ENCODE results near the gene CDK13.

The CDK13 gene

GRCh38 chr7:39948375-39948955, 1.6 kb upstream of the CDK13 start:
- Histone ChIP-seq H3K9me3 (ENCODE audit: control insufficient read depth in 1 of 2, low read length in 2 of 2) (no peaks in the 10 kb centered on the region), H3K4me1 (ENCODE audit: control insufficient read depth in 1 of 2, insufficient read depth in 2 of 2, low read length in 2 of 2) (peaks cover 6 to 12% of the 10 kb centered on the region in 2 donors), H3K9ac (ENCODE audit: low read depth in 1 of 2, low read length in 2 of 2) (peak overlapping the region; percentile 90 to 93), H3K27me3 (ENCODE audit: control insufficient read depth in 1 of 2, insufficient read depth in 2 of 2, low read length in 2 of 2) (no peaks in the 10 kb centered on the region), H3K27ac (ENCODE audit: low read depth, low read length) (peak overlapping the region; percentile 97), H3K4me3 (ENCODE audit: low read depth in 1 of 2, low read length in 2 of 2) (peak overlapping the region; percentile 81 to 96), H3K36me3 (ENCODE audit: control insufficient read depth in 1 of 2, insufficient read depth in 2 of 2, low read length in 2 of 2) (no peaks in the 10 kb centered on the region)

GRCh38 chr7:39948956-39949928, 814 bp upstream of the CDK13 start:
- Histone ChIP-seq H3K9ac (ENCODE audit: low read depth in 1 of 2, low read length in 2 of 2) (peak overlapping the region; percentile 90 to 93), H3K27ac (ENCODE audit: low read depth, low read length) (peak overlapping the region; percentile 97), H3K9me3 (ENCODE audit: control insufficient read depth in 1 of 2, low read length in 2 of 2) (no peaks in the 10 kb centered on the region), H3K36me3 (ENCODE audit: control insufficient read depth in 1 of 2, insufficient read depth in 2 of 2, low read length in 2 of 2) (no peaks in the 10 kb centered on the region), H3K4me3 (ENCODE audit: low read depth in 1 of 2, low read length in 2 of 2) (peak overlapping the region; percentile 81 to 96), H3K4me1 (ENCODE audit: control insufficient read depth in 1 of 2, insufficient read depth in 2 of 2, low read length in 2 of 2) (peaks cover 12 to 18% of the 10 kb centered on the region in 2 donors), H3K27me3 (ENCODE audit: control insufficient read depth in 1 of 2, insufficient read depth in 2 of 2, low read length in 2 of 2) (no peaks in the 10 kb centered on the region)

- Histone ChIP-seq H3K4me3 (ENCODE audit: low read depth in 1 of 2, low read length in 2 of 2) (peak overlapping the region; percentile 96 to 98), H3K36me3 (ENCODE audit: control insufficient read depth in 1 of 2, insufficient read depth in 2 of 2, low read length in 2 of 2) (no peaks in the 10 kb centered on the region), H3K4me1 (ENCODE audit: control insufficient read depth in 1 of 2, insufficient read depth in 2 of 2, low read length in 2 of 2) (peaks cover 26 to 30% of the 10 kb centered on the region in 2 donors), H3K27ac (ENCODE audit: low read depth, low read length) (peak overlapping the region; percentile 97), H3K27me3 (ENCODE audit: control insufficient read depth in 1 of 2, insufficient read depth in 2 of 2, low read length in 2 of 2) (no peaks in the 10 kb centered on the region), H3K9me3 (ENCODE audit: control insufficient read depth in 1 of 2, low read length in 2 of 2) (no peaks in the 10 kb centered on the region), H3K9ac (ENCODE audit: low read depth in 1 of 2, low read length in 2 of 2) (peak overlapping the region; percentile 86 to 97)
These were observed 593 bp downstream of the CDK13 start for GRCh38 chr7:39950473-39951225.

- H3K27me3 ChIP-seq (ENCODE audit: control insufficient read depth in 1 of 2, insufficient read depth in 2 of 2, low read length in 2 of 2) = no peaks in the 10 kb centered on the region
- no peaks in the 10 kb centered on the region for H3K36me3 ChIP-seq (ENCODE audit: control insufficient read depth in 1 of 2, insufficient read depth in 2 of 2, low read length in 2 of 2)
- no peaks in the 10 kb centered on the region for H3K9me3 ChIP-seq (ENCODE audit: control insufficient read depth in 1 of 2, low read length in 2 of 2)
- H3K4me1 ChIP-seq (ENCODE audit: control insufficient read depth in 1 of 2, insufficient read depth in 2 of 2, low read length in 2 of 2) = peaks cover 26 to 30% of the 10 kb centered on the region in 2 donors
- H3K27ac ChIP-seq (ENCODE audit: low read depth, low read length) = peak overlapping the region; percentile 97
- peak overlapping the region; percentile 96 to 98 for H3K4me3 ChIP-seq (ENCODE audit: low read depth in 1 of 2, low read length in 2 of 2)
- H3K9ac ChIP-seq (ENCODE audit: low read depth in 1 of 2, low read length in 2 of 2) = peak overlapping the region; percentile 86 to 97
These were observed 1.5 kb downstream of the CDK13 start for GRCh38 chr7:39951226-39952194.

- no peaks in the 10 kb centered on the region for H3K36me3 ChIP-seq (ENCODE audit: control insufficient read depth in 1 of 2, insufficient read depth in 2 of 2, low read length in 2 of 2)
- no peak overlapping the region for H3K27ac ChIP-seq (ENCODE audit: low read depth, low read length)
- H3K4me3 ChIP-seq (ENCODE audit: low read depth in 1 of 2, low read length in 2 of 2) = peak overlapping the region; percentile 96 to 98
- H3K9me3 ChIP-seq (ENCODE audit: control insufficient read depth in 1 of 2, low read length in 2 of 2) = no peaks in the 10 kb centered on the region
- no peaks in the 10 kb centered on the region for H3K27me3 ChIP-seq (ENCODE audit: control insufficient read depth in 1 of 2, insufficient read depth in 2 of 2, low read length in 2 of 2)
- peak overlapping the region; percentile 86 to 97 for H3K9ac ChIP-seq (ENCODE audit: low read depth in 1 of 2, low read length in 2 of 2)
- H3K4me1 ChIP-seq (ENCODE audit: control insufficient read depth in 1 of 2, insufficient read depth in 2 of 2, low read length in 2 of 2) = peaks cover 26 to 34% of the 10 kb centered on the region in 2 donors
These were observed 2.3 kb downstream of the CDK13 start for GRCh38 chr7:39952374-39952773.

GRCh38 chr7:39952803-39953202, 2.7 kb downstream of the CDK13 start:
- no peak overlapping the region for H3K27ac ChIP-seq (ENCODE audit: low read depth, low read length)
- H3K9ac ChIP-seq (ENCODE audit: low read depth in 1 of 2, low read length in 2 of 2) = peak overlapping the region; percentile 86 to 97
- H3K9me3 ChIP-seq (ENCODE audit: control insufficient read depth in 1 of 2, low read length in 2 of 2) = no peaks in the 10 kb centered on the region
- H3K4me1 ChIP-seq (ENCODE audit: control insufficient read depth in 1 of 2, insufficient read depth in 2 of 2, low read length in 2 of 2) = peaks cover 26 to 33% of the 10 kb centered on the region in 2 donors
- no peaks in the 10 kb centered on the region for H3K36me3 ChIP-seq (ENCODE audit: control insufficient read depth in 1 of 2, insufficient read depth in 2 of 2, low read length in 2 of 2)
- no peaks in the 10 kb centered on the region for H3K27me3 ChIP-seq (ENCODE audit: control insufficient read depth in 1 of 2, insufficient read depth in 2 of 2, low read length in 2 of 2)
- peak overlapping the region; percentile 96 to 98 for H3K4me3 ChIP-seq (ENCODE audit: low read depth in 1 of 2, low read length in 2 of 2)

- no peak overlapping the region for H3K9ac ChIP-seq (ENCODE audit: low read depth in 1 of 2, low read length in 2 of 2)
- H3K9me3 ChIP-seq (ENCODE audit: control insufficient read depth in 1 of 2, low read length in 2 of 2) = no peaks in the 10 kb centered on the region
- H3K4me1 ChIP-seq (ENCODE audit: control insufficient read depth in 1 of 2, insufficient read depth in 2 of 2, low read length in 2 of 2) = peaks cover 20 to 25% of the 10 kb centered on the region in 2 donors
- no peaks in the 10 kb centered on the region for H3K36me3 ChIP-seq (ENCODE audit: control insufficient read depth in 1 of 2, insufficient read depth in 2 of 2, low read length in 2 of 2)
- no peak overlapping the region for H3K27ac ChIP-seq (ENCODE audit: low read depth, low read length)
- H3K4me3 ChIP-seq (ENCODE audit: low read depth in 1 of 2, low read length in 2 of 2) = peak overlapping the region in 1 of 2 donors; percentile 18
- H3K27me3 ChIP-seq (ENCODE audit: control insufficient read depth in 1 of 2, insufficient read depth in 2 of 2, low read length in 2 of 2) = no peaks in the 10 kb centered on the region
These were observed 4.6 kb downstream of the CDK13 start for GRCh38 chr7:39954694-39955093.

- Histone ChIP-seq H3K36me3 (ENCODE audit: control insufficient read depth in 1 of 2, insufficient read depth in 2 of 2, low read length in 2 of 2) (no peaks in the 10 kb centered on the region), H3K9me3 (ENCODE audit: control insufficient read depth in 1 of 2, low read length in 2 of 2) (no peaks in the 10 kb centered on the region), H3K27ac (ENCODE audit: low read depth, low read length) (no peak overlapping the region), H3K4me1 (ENCODE audit: control insufficient read depth in 1 of 2, insufficient read depth in 2 of 2, low read length in 2 of 2) (peaks cover 20 to 25% of the 10 kb centered on the region in 2 donors), H3K4me3 (ENCODE audit: low read depth in 1 of 2, low read length in 2 of 2) (no peak overlapping the region), H3K27me3 (ENCODE audit: control insufficient read depth in 1 of 2, insufficient read depth in 2 of 2, low read length in 2 of 2) (no peaks in the 10 kb centered on the region), H3K9ac (ENCODE audit: low read depth in 1 of 2, low read length in 2 of 2) (no peak overlapping the region)
These were observed 8.0 kb downstream of the CDK13 start for GRCh38 chr7:39958038-39958437.

- Histone ChIP-seq H3K27me3 (ENCODE audit: control insufficient read depth in 1 of 2, insufficient read depth in 2 of 2, low read length in 2 of 2) (no peaks in the 10 kb centered on the region), H3K36me3 (ENCODE audit: control insufficient read depth in 1 of 2, insufficient read depth in 2 of 2, low read length in 2 of 2) (no peaks in the 10 kb centered on the region), H3K9ac (ENCODE audit: low read depth in 1 of 2, low read length in 2 of 2) (no peak overlapping the region), H3K27ac (ENCODE audit: low read depth, low read length) (no peak overlapping the region), H3K9me3 (ENCODE audit: control insufficient read depth in 1 of 2, low read length in 2 of 2) (no peaks in the 10 kb centered on the region), H3K4me3 (ENCODE audit: low read depth in 1 of 2, low read length in 2 of 2) (no peak overlapping the region), H3K4me1 (ENCODE audit: control insufficient read depth in 1 of 2, insufficient read depth in 2 of 2, low read length in 2 of 2) (no peaks in the 10 kb centered on the region)
These were observed 17.5 kb downstream of the CDK13 start for GRCh38 chr7:39967406-39968161.
